Prostate gland (tissue), 2 donors: ENCODE results near the gene PLVAP. TPM values are rescaled to one million over a fixed set of nuclear protein-coding genes. Genes with fewer than 3 reads are reported as not detected.

ENCODE experiments used
- DNase-seq: peaks from one replicate; pipeline ENCODE4 v3.0.0-alpha.2; 2019; ENCODE audit warnings: low spot score
- H3K27ac ChIP-seq, 2 donors: fragments of 200-600 bp; sonication (generic); 2 replicates each; pipeline ENCODE4 v1.5.1; 2017 to 2019
- H3K27me3 ChIP-seq: fragments of 200-600 bp; sonication (generic); replicated peaks from 2 replicates; pipeline ENCODE4 v1.5.1; 2019; ENCODE audit not compliant: insufficient read depth
- H3K36me3 ChIP-seq, 2 donors: fragments of 200-600 bp; sonication (generic); 1 replicate in 1 of 2; 2 replicates in 1 of 2; pipeline versions ENCODE4 v1.5.1 to v1.8.1; 2017 to 2019
- H3K4me1 ChIP-seq: fragments of 200-600 bp; sonication (generic); replicated peaks from 2 replicates; pipeline ENCODE4 v1.5.1; 2019
- H3K4me3 ChIP-seq, 2 donors: fragments of 200-600 bp; sonication (generic); 2 replicates each; pipeline ENCODE4 v1.5.1; 2017 to 2019
- H3K9me3 ChIP-seq: fragments of 200-600 bp; sonication (generic); 2 replicates; pipeline ENCODE4 v1.5.1; 2017
- POLR2A ChIP-seq: fragments of 450-650 bp; IDR thresholded peaks from one replicate; pipeline ENCODE4 v1.6.1; 2016; ENCODE audit warnings: antibody characterized with exemption, mild to moderate bottlenecking
- POLR2AphosphoS5 ChIP-seq: sonication (generic); formaldehyde crosslinking; IDR thresholded peaks from one replicate; pipeline ENCODE4 v1.6.1; 2017; ENCODE audit warnings: antibody characterized with exemption
- whole genome bisulfite sequencing: methylation state at CpG from one replicate; pipeline ENCODE4 v1.1.5; 2018; 5-methylcytosine and 5-hydroxymethylcytosine counted together
- intact Hi-C: fragments of 100-400 bp; cut with DNase I; formaldehyde crosslinking; loops from one replicate; pipeline ENCODE4 v1.14.2; 2022
- total RNA-seq, 2 donors: library from RNA; depleted of rRNA; stranded (reverse); fragments of >200 nt; gene quantifications; one replicate each; pipeline ENCODE4 v1.1.0, GENCODE V29; 2016
- TF ChIP-seq, protein P1 (sequence below), 4 experiments: fragments of 200-600 bp in 2 of 4; fragments of 450-650 bp in 2 of 4; sonication (generic) in 2 of 4; IDR thresholded peaks; 1 replicate in 3 of 4; 2 replicates in 1 of 4; pipeline ENCODE4 v1.5.1; 2016 to 2019; ENCODE audit warnings: antibody characterized with exemption in 4 of 4, mild to moderate bottlenecking in 2 of 4, moderate library complexity in 2 of 4

PLVAP gene
- total RNA-seq, 2 donors from 2014 or later = 33.5 to 35.4 TPM

DNA sequence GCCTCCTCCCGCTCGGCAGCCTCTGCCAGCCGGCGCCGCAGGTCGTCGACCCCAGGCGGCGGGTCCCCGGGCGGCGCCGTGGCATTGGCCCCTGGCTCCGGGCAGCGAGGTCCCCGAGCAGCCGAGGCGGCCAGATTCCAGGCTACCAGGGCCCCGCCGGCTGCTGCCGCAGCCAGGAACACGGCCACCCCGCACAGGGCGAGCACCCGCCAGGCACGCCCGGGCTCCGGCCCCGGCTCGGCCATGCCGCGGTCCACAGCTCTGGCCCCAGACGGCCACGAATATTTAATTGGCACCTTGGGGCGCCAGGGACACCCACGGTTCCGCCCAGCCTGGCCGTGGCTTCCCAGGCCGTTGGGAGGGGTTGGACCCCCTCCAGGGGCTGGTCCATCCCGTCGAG lies 16.8 kb upstream of the PLVAP start, which contains the start of gene CCDC194:
CCDC194 (minus strand) TSS at position 283 of the 400 bp plus-strand sequence; CDS start at position 245, 38 bp downstream.
- no peak for TF ChIP-seq POLR2AphosphoS5
- no peak for TF ChIP-seq POLR2A
- TF ChIP-seq, protein P1, sequence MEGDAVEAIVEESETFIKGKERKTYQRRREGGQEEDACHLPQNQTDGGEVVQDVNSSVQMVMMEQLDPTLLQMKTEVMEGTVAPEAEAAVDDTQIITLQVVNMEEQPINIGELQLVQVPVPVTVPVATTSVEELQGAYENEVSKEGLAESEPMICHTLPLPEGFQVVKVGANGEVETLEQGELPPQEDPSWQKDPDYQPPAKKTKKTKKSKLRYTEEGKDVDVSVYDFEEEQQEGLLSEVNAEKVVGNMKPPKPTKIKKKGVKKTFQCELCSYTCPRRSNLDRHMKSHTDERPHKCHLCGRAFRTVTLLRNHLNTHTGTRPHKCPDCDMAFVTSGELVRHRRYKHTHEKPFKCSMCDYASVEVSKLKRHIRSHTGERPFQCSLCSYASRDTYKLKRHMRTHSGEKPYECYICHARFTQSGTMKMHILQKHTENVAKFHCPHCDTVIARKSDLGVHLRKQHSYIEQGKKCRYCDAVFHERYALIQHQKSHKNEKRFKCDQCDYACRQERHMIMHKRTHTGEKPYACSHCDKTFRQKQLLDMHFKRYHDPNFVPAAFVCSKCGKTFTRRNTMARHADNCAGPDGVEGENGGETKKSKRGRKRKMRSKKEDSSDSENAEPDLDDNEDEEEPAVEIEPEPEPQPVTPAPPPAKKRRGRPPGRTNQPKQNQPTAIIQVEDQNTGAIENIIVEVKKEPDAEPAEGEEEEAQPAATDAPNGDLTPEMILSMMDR (IDR thresholded peaks at IDR 0.05) = no peak
- no peak for DNase-seq
- Histone ChIP-seq H3K4me3 (no peak within 1 kb of the TSS), H3K36me3 (no peaks in the 10 kb centered on the region), H3K9me3 (no peaks in the 10 kb centered on the region), H3K27ac (no peak within 1 kb of the TSS), H3K4me1 (peaks cover 3% of the 10 kb centered on the region), H3K27me3 (no peaks in the 10 kb centered on the region)
- intact Hi-C loops = no loop called here
- 35% methylated on average over 39 of the region's 41 CpGs for WGBS

DNA sequence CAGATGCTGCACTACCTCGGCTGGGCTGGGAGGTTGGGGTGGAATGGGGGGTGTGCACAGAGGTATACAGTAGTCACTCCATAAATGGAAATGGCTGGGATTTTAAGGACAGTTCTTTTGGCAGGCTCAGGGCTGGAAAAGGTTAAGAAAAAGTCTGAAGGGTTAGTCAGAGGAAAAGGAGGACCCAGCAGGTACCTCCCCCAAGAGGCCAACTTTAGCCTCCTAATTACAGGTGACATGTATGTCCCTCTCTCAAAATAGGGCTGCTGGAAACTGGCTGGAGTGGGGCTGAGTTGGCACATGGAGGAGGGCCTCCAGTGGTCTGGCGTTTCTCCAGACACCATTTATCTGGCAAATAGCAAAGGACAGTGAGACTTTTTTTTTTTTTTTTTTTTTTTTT lies 15.9 kb upstream of the PLVAP start:
- WGBS = 49% methylated on average over 2 of the region's 2 CpGs
- Histone ChIP-seq H3K27ac (no peak overlapping the region), H3K36me3 (no peaks in the 10 kb centered on the region), H3K4me3 (no peak overlapping the region), H3K27me3 (no peaks in the 10 kb centered on the region), H3K9me3 (no peaks in the 10 kb centered on the region), H3K4me1 (peaks cover 3% of the 10 kb centered on the region)
- DNase-seq = no peak
- intact Hi-C loops = no loop called here
- TF ChIP-seq POLR2AphosphoS5 (no peak), POLR2A (no peak)
- TF ChIP-seq, protein P1 (IDR thresholded peaks at IDR 0.05) = no peak

DNA sequence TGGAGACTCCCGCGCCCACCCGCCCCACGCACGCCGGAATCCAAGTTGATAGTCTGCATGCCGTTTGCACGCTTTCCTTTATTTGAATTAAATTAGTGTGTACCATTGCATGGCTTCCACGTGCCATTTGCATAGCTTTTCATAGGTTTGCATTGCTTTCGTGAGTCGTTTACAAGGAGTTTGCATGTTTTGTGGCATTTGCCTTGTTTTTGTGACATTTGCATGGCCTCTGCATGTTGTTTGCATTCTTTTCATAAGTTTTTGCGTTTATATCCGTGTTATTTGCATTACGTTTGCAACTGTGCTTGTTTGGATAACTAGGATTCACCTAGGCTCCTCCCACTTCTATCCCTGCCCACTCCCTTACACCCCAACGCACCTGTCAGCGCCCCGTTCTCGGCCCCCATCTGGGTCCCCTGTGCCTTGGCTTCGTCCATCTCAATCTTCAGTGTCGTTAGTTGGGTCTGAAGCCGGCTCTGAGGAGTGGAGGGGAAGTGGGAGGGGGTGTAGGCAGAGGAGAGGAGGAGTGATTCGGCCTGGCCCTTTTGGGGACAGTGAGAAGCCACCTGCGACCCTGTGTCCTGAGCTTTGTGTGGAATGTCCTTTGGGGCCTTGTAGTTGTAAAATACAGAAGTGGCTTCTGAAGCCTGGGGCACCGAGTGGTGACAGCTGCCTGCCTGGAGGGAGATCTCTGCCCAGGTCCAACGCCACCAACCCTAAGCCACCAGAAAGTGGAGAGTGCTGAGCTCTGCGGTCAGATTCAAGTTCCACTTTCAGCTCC lies 14.4 kb upstream of the PLVAP start:
- Histone ChIP-seq H3K27me3 (no peaks in the 10 kb centered on the region), H3K4me1 (peaks cover 3% of the 10 kb centered on the region), H3K4me3 (peak overlapping the region; percentile 28 to 29), H3K9me3 (no peaks in the 10 kb centered on the region), H3K27ac (no peak overlapping the region), H3K36me3 (no peaks in the 10 kb centered on the region)
- no peak for DNase-seq
- whole genome bisulfite sequencing = 11% methylated on average over 26 of the region's 26 CpGs
- TF ChIP-seq, protein P1 (IDR thresholded peaks at IDR 0.05) = no peak
- TF ChIP-seq POLR2AphosphoS5 (no peak), POLR2A (no peak)
- intact Hi-C loops = no loop called here

DNA sequence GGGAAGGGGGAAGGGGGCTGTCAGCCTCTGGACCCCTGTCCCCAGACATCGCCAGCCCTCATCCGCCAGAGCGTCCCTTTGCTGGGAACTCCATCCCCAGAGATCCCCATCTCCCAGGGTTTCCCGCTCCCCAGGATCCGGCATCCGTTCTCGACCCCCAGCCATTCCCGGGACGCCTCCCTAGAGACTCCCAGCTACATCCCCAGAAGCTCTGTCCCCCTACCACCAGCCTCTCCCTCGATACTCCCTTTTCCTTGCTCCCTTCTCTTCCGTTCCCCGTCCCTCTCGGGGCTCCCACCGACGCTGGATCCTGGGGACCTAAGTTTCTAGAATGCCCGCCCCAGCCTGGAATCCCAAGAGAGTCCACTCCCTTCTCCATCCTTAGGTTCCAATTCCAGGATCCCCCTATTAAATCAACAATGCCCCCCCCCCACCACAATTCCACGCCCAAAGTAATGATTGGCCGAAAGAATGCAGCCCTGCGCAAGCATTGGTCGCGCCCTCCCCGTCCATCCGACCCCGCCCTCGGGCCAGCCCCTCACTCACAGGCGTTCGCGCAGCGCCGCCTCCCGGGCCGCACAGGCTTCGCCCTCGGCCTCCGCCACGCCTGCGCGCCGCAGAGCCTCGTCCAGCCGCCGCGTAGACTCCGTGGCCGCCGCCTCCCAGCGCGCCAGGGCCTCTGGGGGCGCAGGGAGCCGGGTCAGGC lies 13.7 kb upstream of the PLVAP start:
- no peaks in the 10 kb centered on the region for H3K27me3 ChIP-seq
- H3K36me3 ChIP-seq = no peaks in the 10 kb centered on the region
- intact Hi-C loops = no loop called here
- H3K9me3 ChIP-seq = no peaks in the 10 kb centered on the region
- peak overlapping the region; percentile 28 to 29 for H3K4me3 ChIP-seq
- 1% methylated on average over 48 of the region's 50 CpGs for WGBS
- no peak overlapping the region for H3K27ac ChIP-seq
- DNase-seq = peak; percentile 85
- peaks cover 3% of the 10 kb centered on the region for H3K4me1 ChIP-seq
- peak; percentile 12 for TF ChIP-seq POLR2A
- peak; percentile 55 for TF ChIP-seq POLR2AphosphoS5
- TF ChIP-seq, protein P1 (IDR thresholded peaks at IDR 0.05) = peak; percentile 43 to 94 (median 72)
